GM12801 (cell line): ENCODE data around the gene LRRFIP1.

Source experiments
- TF ChIP-seq, protein P1 (sequence below): IDR thresholded peaks from one replicate; pipeline ENCODE4 v1.5.1; 2011; ENCODE audit warnings: control low read depth; ENCODE audit not compliant: insufficient read length; ENCODE audit errors: extremely low read depth

The LRRFIP1 gene

DNA sequence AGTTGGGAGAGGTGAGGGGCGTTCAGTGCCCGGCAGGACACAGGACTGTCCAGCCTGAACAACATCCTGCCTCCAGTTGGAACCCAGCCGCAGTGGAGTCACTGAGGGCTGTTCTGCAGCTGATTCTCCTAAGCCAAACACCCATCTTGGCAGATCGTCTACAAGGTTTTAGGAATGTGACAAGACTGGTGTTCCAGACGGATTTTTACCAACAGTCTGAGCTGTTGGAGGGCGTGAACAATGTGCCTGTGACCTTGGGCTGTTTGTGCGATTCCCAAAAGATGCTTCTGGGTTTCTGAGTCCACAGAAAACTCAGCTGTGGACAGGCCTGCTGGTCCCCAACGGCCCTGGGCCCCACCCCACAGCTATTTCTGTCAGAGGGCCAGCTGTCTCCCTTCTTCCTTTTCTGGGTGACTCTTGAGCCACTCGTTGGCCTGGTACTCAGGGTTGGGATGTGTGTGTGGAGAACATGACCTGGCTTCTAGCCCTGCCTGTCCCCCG, 5.7 kb downstream of the LRRFIP1 start:
- TF ChIP-seq, protein P1, sequence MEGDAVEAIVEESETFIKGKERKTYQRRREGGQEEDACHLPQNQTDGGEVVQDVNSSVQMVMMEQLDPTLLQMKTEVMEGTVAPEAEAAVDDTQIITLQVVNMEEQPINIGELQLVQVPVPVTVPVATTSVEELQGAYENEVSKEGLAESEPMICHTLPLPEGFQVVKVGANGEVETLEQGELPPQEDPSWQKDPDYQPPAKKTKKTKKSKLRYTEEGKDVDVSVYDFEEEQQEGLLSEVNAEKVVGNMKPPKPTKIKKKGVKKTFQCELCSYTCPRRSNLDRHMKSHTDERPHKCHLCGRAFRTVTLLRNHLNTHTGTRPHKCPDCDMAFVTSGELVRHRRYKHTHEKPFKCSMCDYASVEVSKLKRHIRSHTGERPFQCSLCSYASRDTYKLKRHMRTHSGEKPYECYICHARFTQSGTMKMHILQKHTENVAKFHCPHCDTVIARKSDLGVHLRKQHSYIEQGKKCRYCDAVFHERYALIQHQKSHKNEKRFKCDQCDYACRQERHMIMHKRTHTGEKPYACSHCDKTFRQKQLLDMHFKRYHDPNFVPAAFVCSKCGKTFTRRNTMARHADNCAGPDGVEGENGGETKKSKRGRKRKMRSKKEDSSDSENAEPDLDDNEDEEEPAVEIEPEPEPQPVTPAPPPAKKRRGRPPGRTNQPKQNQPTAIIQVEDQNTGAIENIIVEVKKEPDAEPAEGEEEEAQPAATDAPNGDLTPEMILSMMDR = no peak

DNA sequence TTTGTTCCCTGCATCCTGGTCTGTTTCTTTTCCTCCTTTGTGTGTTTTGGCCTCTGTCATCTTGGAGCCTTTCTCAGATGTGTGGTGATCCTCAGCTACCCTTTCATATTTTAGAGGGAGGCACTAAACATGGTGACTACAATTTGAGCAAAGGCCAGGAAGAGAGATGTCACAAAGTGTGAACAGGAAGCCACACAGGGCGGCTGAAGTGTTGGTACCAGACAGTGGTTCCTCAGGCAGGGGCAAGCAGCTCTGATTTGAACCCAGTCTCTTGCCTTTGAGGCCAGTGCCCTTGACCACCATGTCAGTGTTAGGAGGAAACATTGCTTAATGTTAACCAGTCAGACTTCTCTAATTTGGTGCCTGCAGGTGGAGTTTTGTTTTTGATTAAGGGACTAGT, 9.2 kb downstream of the LRRFIP1 start:
- TF ChIP-seq, protein P1 = no peak

DNA sequence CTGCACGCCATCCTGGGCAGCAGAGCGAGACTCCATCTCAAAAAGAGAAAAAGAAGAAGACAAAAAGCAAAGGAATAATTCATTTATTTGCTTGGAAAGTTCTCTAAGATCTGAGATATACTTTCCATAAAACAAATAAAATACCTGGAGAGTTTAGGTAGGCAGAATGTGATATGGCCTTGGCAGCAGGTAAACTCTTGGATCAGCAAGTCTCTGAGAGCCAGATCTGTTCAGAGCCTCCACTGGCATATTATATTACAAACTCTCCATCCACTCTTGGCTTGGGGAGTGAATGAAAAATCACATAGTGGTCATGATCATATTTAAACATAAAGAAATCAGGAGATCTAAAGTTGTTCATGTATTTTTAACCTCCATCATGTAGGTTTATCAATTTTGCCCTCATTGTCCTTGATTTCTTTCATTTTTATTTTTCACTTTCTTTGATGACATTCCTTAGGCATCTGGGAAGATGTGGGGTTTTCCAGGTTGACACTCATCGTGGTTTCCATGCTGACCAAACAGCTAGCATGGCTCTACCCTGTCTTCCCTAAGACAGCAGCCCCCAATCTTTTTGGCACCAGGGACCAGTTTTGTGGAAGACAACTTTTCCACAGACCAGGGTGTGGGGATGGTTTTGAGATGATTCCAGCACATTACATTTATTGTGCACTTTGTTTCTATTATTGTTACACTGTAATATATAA, 10.2 kb downstream of the LRRFIP1 start:
- TF ChIP-seq, protein P1 = no peak

DNA sequence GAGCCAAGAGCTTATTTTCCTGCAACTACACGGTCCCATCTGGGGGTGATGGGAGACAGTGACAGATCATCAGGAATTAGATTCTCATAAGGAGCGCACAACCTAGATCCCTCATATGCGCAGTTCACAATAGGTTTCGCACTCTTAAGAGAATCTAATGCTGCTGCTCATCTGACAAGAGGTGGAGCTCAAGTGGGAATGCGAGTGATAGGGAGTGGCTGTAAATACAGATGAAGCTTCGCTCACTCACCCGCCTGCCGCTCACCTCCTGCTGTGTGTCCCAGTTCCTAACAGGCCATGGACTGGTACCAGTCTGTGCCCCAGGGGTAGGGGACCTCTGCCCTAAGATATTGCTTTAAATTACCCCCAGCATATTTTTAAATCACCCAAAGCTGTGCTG, 10.8 kb downstream of the LRRFIP1 start:
- TF ChIP-seq, protein P1 = no peak

DNA sequence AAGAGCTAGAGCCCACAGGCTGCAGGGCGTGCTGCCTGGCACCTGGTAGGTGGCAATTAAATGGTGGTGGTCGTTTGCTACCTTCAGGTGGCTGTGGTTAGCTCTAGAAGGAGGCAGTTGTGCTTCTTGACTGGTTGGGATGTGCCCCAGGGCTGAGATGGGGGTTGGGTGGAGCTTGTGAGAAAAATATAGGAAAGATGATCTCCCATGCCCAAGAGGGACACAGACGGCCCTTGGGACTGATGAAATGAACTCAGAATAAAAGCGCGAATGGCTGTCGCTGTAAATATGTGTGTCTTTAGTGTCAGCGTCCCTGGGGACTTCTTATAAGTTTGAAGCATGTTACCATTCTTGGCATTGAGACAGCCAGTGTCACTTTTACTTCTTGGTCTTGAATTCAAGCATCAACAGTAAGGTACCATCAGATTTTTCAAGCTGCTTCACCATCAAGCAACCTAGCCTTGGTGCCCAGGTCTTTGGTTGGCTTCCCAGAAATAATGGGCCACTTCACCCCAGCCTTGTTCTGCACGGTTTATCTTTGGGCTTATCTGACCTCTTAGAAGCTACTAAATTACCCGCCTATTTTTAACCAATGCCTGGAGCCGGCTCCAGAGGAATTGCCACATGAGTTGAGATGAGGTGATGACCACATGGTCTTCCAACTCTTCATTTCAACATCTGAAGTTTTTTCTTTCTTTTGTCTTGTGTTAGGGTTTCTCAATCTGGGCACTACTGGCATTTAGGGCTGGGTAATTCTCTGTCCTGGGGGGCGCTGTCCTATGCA, 11.9 kb downstream of the LRRFIP1 start:
- TF ChIP-seq, protein P1 = no peak

DNA sequence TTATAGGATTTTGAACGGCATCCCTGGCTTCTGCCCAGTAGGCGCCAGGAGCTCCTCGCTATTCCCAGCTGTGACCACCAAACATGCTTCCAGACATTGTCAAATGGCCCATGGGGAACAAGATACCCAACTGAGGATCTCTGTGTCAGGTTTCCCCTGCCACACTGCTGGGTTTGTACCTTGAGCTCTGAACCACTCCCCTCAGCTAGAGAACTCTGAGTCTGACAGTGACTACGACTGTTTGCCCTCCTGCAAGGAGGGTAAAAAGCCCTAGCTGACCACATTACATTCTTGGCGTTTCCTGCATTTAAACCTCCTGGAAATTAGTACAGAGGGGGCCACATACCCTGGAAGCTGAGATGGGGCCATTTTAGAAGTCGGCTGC, 12.4 kb downstream of the LRRFIP1 start:
- TF ChIP-seq, protein P1 = no peak

DNA sequence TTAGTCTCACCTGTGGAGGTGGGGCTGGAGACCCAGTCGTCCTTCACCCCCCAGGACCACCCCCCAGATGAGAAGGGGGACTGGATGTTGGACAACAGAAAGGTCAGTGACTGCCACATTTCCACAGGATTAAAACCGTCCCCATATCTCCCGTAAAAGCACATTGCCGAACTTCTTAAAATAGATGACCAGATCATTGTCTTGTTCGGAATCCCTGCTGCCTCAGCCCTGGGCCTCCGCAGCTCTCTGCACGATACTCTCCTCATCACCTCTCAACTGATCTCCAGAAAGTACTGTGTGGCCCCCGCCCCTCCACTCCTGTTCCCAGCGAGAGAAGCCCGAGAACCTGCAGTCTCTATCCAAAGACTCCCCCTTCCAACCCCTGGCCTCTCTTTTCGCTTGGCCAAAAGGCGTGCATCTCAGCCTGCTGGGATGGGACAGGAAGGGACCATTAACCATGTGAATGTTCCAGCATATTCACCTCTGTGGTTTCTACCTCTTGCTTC, 13.2 kb downstream of the LRRFIP1 start:
- TF ChIP-seq, protein P1 = no peak
